GM23248 (cell line): ENCODE measurements around the gene HCRT. TPM values are rescaled to one million over a fixed set of nuclear protein-coding genes. Genes with fewer than 3 reads are reported as not detected.

Experiments
- DNase-seq: peaks from one replicate; pipeline ENCODE4 v3.0.0-alpha.2; 2015
- H2AFZ ChIP-seq: fragments of 200-600 bp; sonication (generic); 2 replicates; pipeline ENCODE4 v1.6.1; 2016; ENCODE audit warnings: antibody characterized with exemption
- H3F3A ChIP-seq: fragments of 200-600 bp; sonication (generic); 2 replicates; pipeline ENCODE4 v1.6.1; 2016; ENCODE audit warnings: mild to moderate bottlenecking, antibody characterized with exemption, mixed run types; ENCODE audit not compliant: insufficient read depth
- H3K27ac ChIP-seq: fragments of 200-600 bp; sonication (generic); 2 replicates; pipeline ENCODE4 v1.5.1; 2016; ENCODE audit warnings: mild to moderate bottlenecking
- H3K27me3 ChIP-seq: fragments of 200-600 bp; sonication (generic); replicated peaks from 2 replicates; pipeline ENCODE4 v1.6.1; 2016; ENCODE audit warnings: mild to moderate bottlenecking; ENCODE audit not compliant: insufficient read depth
- H3K36me3 ChIP-seq: fragments of 200-600 bp; sonication (generic); 2 replicates; pipeline ENCODE4 v1.6.1; 2016; ENCODE audit warnings: low read depth, mild to moderate bottlenecking
- H3K4me1 ChIP-seq: fragments of 200-600 bp; sonication (generic); 2 replicates; pipeline ENCODE4 v1.6.1; 2016; ENCODE audit warnings: mild to moderate bottlenecking; ENCODE audit not compliant: insufficient read depth
- H3K4me2 ChIP-seq: fragments of 200-600 bp; sonication (generic); one replicate; pipeline ENCODE4 v1.6.1; 2016; ENCODE audit warnings: mild to moderate bottlenecking; ENCODE audit not compliant: unreplicated experiment
- H3K4me3 ChIP-seq: fragments of 200-600 bp; sonication (generic); 2 replicates; pipeline ENCODE4 v1.5.1; 2016; ENCODE audit warnings: mild to moderate bottlenecking
- H3K79me2 ChIP-seq: fragments of 200-600 bp; sonication (generic); 2 replicates; pipeline ENCODE4 v1.6.1; 2016; ENCODE audit warnings: mild to moderate bottlenecking; ENCODE audit not compliant: insufficient read depth
- H3K9ac ChIP-seq: fragments of 200-600 bp; sonication (generic); 2 replicates; pipeline ENCODE4 v1.6.1; 2016; ENCODE audit warnings: mild to moderate bottlenecking
- H3K9me2 ChIP-seq: fragments of 200-600 bp; sonication (generic); 2 replicates; pipeline ENCODE4 v1.6.1; 2016; ENCODE audit warnings: mixed run types, mild to moderate bottlenecking, moderate library complexity; ENCODE audit not compliant: insufficient read depth
- H3K9me3 ChIP-seq: fragments of 200-600 bp; sonication (generic); one replicate; pipeline ENCODE4 v1.6.1; 2017; ENCODE audit warnings: low read depth
- H4K20me1 ChIP-seq: fragments of 200-600 bp; sonication (generic); 2 replicates; pipeline ENCODE4 v1.6.0; 2016; ENCODE audit not compliant: insufficient read depth
- EZH2 ChIP-seq: fragments of 200-600 bp; sonication (generic); IDR thresholded peaks from 2 replicates; pipeline ENCODE4 v1.6.1; 2018; ENCODE audit warnings: antibody characterized with exemption, mild to moderate bottlenecking; ENCODE audit not compliant: insufficient read depth, poor library complexity, severe bottlenecking
- EZH2phosphoT487 ChIP-seq: fragments of 200-600 bp; sonication (generic); IDR thresholded peaks from 2 replicates; pipeline ENCODE4 v1.6.1; 2018; ENCODE audit warnings: antibody characterized with exemption, moderate library complexity, mild to moderate bottlenecking, low read depth; ENCODE audit not compliant: insufficient read depth
- WGBS, 2 experiments: methylation state at CpG; one replicate each; pipeline ENCODE4 v1.1.6; 2015 to 2017; ENCODE audit warnings: low lambda C conversion rate in 2 of 2, low coverage in 1 of 2; ENCODE audit errors: missing lambda C conversion rate in 2 of 2; 5-methylcytosine and 5-hydroxymethylcytosine counted together
- in situ Hi-C: fragments of 300-500 bp; cut with MboI; formaldehyde crosslinking; loops from 2 replicates; pipeline ENCODE4 v1.15.0; 2020
- polyA plus RNA-seq: library from polyadenylated mRNA; unstranded; fragments of >200 nt; fragmentation: Nextera tagmentation; extraction: Ambion mirVana; gene quantifications from 2 replicates; pipeline ENCODE4 v1.2.1, GENCODE V29; 2016
- total RNA-seq: library from RNA; depleted of rRNA; stranded (reverse); fragments of >200 nt; shearing (Covaris generic); gene quantifications from 2 replicates; pipeline ENCODE4 v1.2.3, GENCODE V29; 2014

Gene HCRT
- total and polyA plus RNA-seq, 2 experiments from 2014 or later = not detected

GRCh38 chr17:42178817-42179216 lies 6.4 kb downstream of the HCRT start:
- Histone ChIP-seq H3K4me3 (no peak overlapping the region), H3K36me3 (no peaks in the 10 kb centered on the region), H2AFZ (no peak overlapping the region), H3K4me2 (no peak overlapping the region), H4K20me1 (no peaks in the 10 kb centered on the region), H3K27me3 (peaks cover 5% of the 10 kb centered on the region; the same call in 1 of the 2 replicates), H3K79me2 (no peaks in the 10 kb centered on the region), H3K27ac (no peak overlapping the region), H3F3A (no peaks in the 10 kb centered on the region), H3K9ac (no peak overlapping the region), H3K4me1 (peaks cover 7% of the 10 kb centered on the region; the same call in 1 of the 2 replicates), H3K9me3 (no peaks in the 10 kb centered on the region), H3K9me2 (no peaks in the 10 kb centered on the region)
- TF ChIP-seq EZH2 (no peak), EZH2phosphoT487 (no peak)
- WGBS, 2 experiments = 49 to 59% methylated on average over 14 of the region's 14 CpGs
- DNase-seq = no peak
- in situ Hi-C loops = no loop called here

DNA sequence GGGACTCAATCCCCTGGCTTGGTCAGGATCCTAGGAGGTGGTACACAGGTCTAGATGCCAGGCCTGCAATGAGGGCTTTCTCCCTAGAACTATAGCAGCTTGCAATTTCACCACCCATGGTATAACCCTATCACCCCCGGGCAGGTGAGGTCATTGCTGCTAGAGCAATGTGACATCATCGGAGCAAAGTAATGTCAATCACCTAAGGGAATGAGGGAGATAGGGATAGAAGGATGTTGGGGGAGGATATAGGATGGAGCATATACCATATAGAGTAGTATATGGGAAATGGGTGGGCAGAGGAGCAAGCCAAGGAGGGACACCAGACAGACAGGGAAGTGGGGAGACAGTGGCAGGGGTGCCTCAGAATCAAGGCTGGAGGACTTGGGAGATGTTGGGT lies 7.6 kb downstream of the HCRT start:
- TF ChIP-seq EZH2 (no peak), EZH2phosphoT487 (no peak)
- in situ Hi-C loops = no loop called here
- no peak overlapping the region for H3K27ac ChIP-seq
- no peak for DNase-seq
- H3K79me2 ChIP-seq = no peaks in the 10 kb centered on the region
- H3F3A ChIP-seq = no peaks in the 10 kb centered on the region
- H3K9ac ChIP-seq = no peak overlapping the region
- H3K9me2 ChIP-seq = no peaks in the 10 kb centered on the region
- H3K4me2 ChIP-seq = no peak overlapping the region
- H3K9me3 ChIP-seq = no peaks in the 10 kb centered on the region
- no peaks in the 10 kb centered on the region for H3K4me1 ChIP-seq
- peaks cover 5% of the 10 kb centered on the region; the same call in 1 of the 2 replicates for H3K27me3 ChIP-seq
- no peaks in the 10 kb centered on the region for H4K20me1 ChIP-seq
- H3K36me3 ChIP-seq = no peaks in the 10 kb centered on the region
- 83 to 89% methylated on average over 2 of the region's 2 CpGs for WGBS, 2 experiments
- H2AFZ ChIP-seq = no peak overlapping the region
- H3K4me3 ChIP-seq = no peak overlapping the region

GRCh38 chr17:42174126-42174783 lies 11.0 kb downstream of the HCRT start:
- in situ Hi-C loops = no loop called here
- H3K4me1 ChIP-seq = no peaks in the 10 kb centered on the region
- no peak overlapping the region for H3K4me3 ChIP-seq
- no peaks in the 10 kb centered on the region for H3K79me2 ChIP-seq
- H3K9ac ChIP-seq = no peak overlapping the region
- no peaks in the 10 kb centered on the region for H3K36me3 ChIP-seq
- H4K20me1 ChIP-seq = no peaks in the 10 kb centered on the region
- 37 to 40% methylated on average over 12 to 14 of the region's 14 CpGs for WGBS, 2 experiments
- H3K27me3 ChIP-seq = no peaks in the 10 kb centered on the region; the same call in 1 of the 2 replicates
- no peak overlapping the region for H3K27ac ChIP-seq
- DNase-seq = no peak
- no peaks in the 10 kb centered on the region for H3K9me3 ChIP-seq
- TF ChIP-seq EZH2 (no peak), EZH2phosphoT487 (no peak)
- H3K9me2 ChIP-seq = no peaks in the 10 kb centered on the region
- H3F3A ChIP-seq = no peaks in the 10 kb centered on the region
- H3K4me2 ChIP-seq = no peak overlapping the region
- no peak overlapping the region for H2AFZ ChIP-seq

DNA sequence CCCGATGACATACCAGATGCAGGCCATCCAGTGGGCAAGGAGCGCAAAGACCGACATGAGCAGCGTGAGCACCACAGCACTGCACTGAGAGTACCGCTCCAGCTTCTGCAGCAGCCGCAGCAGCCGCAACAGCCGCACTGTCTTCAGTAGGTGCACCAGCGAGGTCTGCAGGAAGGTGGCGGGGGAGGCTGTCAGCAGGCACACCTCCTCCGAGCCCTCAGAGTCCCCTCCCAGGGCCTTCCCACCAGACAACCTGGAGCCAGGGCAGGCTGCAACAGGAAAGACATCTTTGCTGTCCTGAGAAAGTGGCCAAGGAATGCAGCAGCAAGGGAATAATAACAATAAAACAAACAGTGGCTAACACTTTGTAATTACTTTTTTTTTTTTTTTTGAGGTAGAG lies 13.4 kb downstream of the HCRT start:
- Histone ChIP-seq H3K4me1 (no peaks in the 10 kb centered on the region), H3K27me3 (no peaks in the 10 kb centered on the region; the same call in 1 of the 2 replicates), H3K79me2 (no peaks in the 10 kb centered on the region), H3K9me2 (no peaks in the 10 kb centered on the region), H3K4me2 (no peak overlapping the region), H3K27ac (no peak overlapping the region), H3F3A (no peaks in the 10 kb centered on the region), H3K36me3 (no peaks in the 10 kb centered on the region), H3K4me3 (no peak overlapping the region), H3K9ac (no peak overlapping the region), H2AFZ (no peak overlapping the region), H3K9me3 (no peaks in the 10 kb centered on the region), H4K20me1 (no peaks in the 10 kb centered on the region)
- 39 to 42% methylated on average over 11 of the region's 11 CpGs for WGBS, 2 experiments
- no peak for TF ChIP-seq EZH2
- TF ChIP-seq EZH2phosphoT487 = no peak
- in situ Hi-C loops = no loop called here
- DNase-seq = no peak
